HUES48 (cell line): ENCODE results near the gene CD96.
"Not testable (repeated sequence)": the region's sequence is repeated elsewhere in the genome, so short reads cannot be mapped to it uniquely, and the experiment has no call there.

Experiments
- H3K27ac ChIP-seq: one replicate; pipeline ENCODE4 v1.7.0; 2013; ENCODE audit warnings: low read depth, low read length, inconsistent platforms
- H3K27me3 ChIP-seq: 2 replicates; pipeline ENCODE4 v1.6.1; 2013; ENCODE audit warnings: mild to moderate bottlenecking, low read length; ENCODE audit not compliant: control insufficient read depth, insufficient read depth
- H3K36me3 ChIP-seq: 2 replicates; pipeline ENCODE4 v1.6.1; 2013; ENCODE audit warnings: low read length; ENCODE audit not compliant: control insufficient read depth, insufficient read depth
- H3K4me1 ChIP-seq: 2 replicates; pipeline ENCODE4 v1.6.1; 2013; ENCODE audit warnings: mild to moderate bottlenecking, low read length; ENCODE audit not compliant: control insufficient read depth, insufficient read depth
- H3K4me3 ChIP-seq: 2 replicates; pipeline ENCODE4 v1.5.1; 2013; ENCODE audit warnings: mild to moderate bottlenecking, low read depth, low read length
- H3K9ac ChIP-seq: 2 replicates; pipeline ENCODE4 v1.6.1; 2013; ENCODE audit warnings: mild to moderate bottlenecking, low read depth, low read length, moderate library complexity
- H3K9me3 ChIP-seq: 2 replicates; pipeline ENCODE4 v1.6.1; 2013; ENCODE audit warnings: low read length; ENCODE audit not compliant: control insufficient read depth, insufficient read depth

CD96 gene, protein sequence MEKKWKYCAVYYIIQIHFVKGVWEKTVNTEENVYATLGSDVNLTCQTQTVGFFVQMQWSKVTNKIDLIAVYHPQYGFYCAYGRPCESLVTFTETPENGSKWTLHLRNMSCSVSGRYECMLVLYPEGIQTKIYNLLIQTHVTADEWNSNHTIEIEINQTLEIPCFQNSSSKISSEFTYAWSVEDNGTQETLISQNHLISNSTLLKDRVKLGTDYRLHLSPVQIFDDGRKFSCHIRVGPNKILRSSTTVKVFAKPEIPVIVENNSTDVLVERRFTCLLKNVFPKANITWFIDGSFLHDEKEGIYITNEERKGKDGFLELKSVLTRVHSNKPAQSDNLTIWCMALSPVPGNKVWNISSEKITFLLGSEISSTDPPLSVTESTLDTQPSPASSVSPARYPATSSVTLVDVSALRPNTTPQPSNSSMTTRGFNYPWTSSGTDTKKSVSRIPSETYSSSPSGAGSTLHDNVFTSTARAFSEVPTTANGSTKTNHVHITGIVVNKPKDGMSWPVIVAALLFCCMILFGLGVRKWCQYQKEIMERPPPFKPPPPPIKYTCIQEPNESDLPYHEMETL

DNA sequence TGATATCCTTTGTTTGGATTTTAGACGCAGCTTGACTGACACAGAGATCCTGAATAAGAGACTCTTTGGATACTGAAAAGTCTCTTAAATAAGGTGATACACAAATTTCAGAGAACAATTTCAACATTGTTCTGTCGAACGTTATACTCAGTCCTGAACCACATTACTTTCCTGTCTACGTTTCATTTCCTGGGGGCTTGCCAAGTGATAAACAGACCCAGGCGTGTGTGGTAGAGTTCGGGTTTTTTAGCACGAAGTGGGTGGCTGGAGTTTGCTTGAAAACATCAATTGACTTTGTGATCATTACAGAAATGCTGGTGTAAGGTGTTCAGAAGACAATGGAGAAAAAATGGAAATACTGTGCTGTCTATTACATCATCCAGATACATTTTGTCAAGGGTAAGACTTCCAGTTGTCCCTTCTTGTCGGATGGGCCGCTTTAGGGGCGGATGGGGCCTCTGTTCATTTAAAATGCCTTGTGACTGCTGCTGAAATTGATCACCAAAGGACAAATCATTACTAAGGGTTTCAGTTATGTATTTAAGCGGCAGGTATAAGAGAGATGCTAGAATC, at the start of gene CD96:
TSS of gene CD96 (plus strand) at position 287 of the 573 bp plus-strand sequence. CDS start at position 339, 52 bp downstream.
- no peak within 1 kb of the TSS for H3K9ac ChIP-seq
- H3K27ac ChIP-seq = no peak within 1 kb of the TSS
- no peaks in the 10 kb centered on the region for H3K27me3 ChIP-seq
- H3K4me1 ChIP-seq = no peaks in the 10 kb centered on the region
- H3K9me3 ChIP-seq = no peaks in the 10 kb centered on the region
- H3K4me3 ChIP-seq = no peak within 1 kb of the TSS
- H3K36me3 ChIP-seq = no peaks in the 10 kb centered on the region

DNA sequence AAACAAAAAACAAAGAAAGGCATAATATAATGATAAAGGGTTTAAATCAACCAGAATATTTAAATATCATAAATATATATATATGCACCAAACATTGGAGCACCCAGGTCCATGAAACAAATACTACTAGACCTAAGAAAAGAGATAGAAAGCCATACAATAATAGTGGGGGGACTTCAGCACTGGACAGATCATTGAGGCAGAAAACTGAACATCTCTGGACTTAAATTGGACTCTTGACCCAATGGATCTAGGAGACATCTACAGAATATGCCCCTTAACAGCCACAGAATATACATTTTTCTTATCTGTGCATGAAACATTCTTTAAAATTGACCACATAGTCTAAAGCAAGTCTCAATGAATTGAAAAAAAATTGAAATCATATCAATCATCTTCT, 48.7 kb upstream of the CD96 start:
- H3K9me3 ChIP-seq = no peaks in the 10 kb centered on the region
- H3K4me3 ChIP-seq = no peak overlapping the region
- no peak overlapping the region for H3K9ac ChIP-seq
- H3K27me3 ChIP-seq = no peaks in the 10 kb centered on the region
- H3K36me3 ChIP-seq = no peaks in the 10 kb centered on the region
- H3K4me1 ChIP-seq = no peaks in the 10 kb centered on the region
- H3K27ac ChIP-seq = no peak overlapping the region

DNA sequence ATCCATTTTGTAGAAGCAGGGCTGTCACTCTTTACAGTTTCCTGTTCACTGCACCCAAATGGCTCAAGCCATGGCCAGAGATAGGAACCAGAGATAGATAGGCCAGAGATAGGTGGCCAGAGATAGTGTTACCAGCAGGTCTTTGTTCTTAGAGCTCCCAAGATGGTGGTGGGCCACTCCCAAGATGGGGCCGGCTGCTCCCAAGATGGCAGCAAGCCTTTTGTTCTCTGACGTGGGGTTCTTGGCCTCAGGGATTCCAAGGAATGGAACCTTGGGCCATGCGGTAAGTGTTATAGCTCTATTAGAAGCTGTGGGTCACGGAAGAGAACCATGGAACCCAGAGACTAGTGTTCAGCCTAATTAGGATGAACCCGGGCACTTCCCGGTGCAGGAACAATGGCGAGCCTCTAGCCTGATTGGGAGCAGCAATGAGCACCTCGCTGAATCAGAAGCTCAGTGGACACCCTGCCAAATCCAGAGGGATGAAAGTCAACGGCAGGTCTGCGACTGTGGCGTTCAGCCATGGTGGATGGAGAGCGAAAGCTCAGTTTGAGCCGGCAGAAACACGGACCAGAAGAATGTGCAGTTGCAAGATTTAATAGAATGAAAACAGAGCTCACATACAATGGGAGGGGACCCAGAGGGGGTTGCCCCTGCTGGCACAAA, 45.0 kb upstream of the CD96 start:
- no peaks in the 10 kb centered on the region for H3K4me1 ChIP-seq
- no peaks in the 10 kb centered on the region for H3K36me3 ChIP-seq
- H3K9ac ChIP-seq = no peak overlapping the region
- no peak overlapping the region for H3K4me3 ChIP-seq
- no peaks in the 10 kb centered on the region for H3K9me3 ChIP-seq
- H3K27me3 ChIP-seq = no peaks in the 10 kb centered on the region
- H3K27ac ChIP-seq = no peak overlapping the region

DNA sequence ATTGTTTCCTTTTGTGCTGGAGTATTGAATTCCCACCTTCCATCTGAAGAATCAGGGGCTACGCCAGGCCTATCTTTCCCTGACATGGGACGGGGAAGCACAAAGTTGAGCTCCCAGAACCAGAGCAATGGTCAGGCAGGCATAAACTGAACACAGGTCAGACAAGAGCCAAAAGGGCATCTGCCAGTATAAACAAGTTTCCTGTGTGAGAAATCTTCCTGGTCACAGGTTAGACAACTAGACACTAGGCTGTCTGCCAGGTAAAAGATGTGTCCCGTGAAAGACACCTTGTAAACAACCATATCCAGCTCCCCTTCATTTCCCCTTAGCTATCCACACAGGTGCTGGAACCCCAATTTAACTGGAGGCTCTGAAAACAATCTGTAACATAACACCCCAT, 44.0 kb upstream of the CD96 start:
- H3K36me3 ChIP-seq = no peaks in the 10 kb centered on the region
- no peaks in the 10 kb centered on the region for H3K4me1 ChIP-seq
- no peaks in the 10 kb centered on the region for H3K9me3 ChIP-seq
- no peaks in the 10 kb centered on the region for H3K27me3 ChIP-seq
- H3K9ac ChIP-seq = no peak overlapping the region
- no peak overlapping the region for H3K4me3 ChIP-seq
- H3K27ac ChIP-seq = no peak overlapping the region

DNA sequence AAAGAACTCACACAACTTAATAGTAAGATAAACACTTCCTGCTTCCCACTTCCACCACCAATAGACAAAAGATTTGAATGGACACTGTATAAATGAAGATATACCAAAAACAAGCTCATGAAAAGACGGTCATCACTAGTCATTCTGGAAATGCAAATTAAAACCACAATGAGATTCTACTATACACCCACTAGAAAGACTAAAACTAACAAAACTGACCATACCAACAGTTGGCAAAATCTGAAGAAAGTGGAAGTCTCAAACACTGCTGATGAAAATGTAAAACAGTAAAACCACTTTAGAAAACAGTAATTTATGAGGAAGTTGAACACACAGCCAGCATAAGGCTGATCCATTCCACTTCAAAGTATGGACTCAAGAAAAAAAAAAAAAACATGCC, 35.6 kb upstream of the CD96 start:
- Histone ChIP-seq H3K4me1 (no peaks in the 10 kb centered on the region), H3K36me3 (no peaks in the 10 kb centered on the region), H3K9me3 (no peaks in the 10 kb centered on the region), H3K27me3 (no peaks in the 10 kb centered on the region), H3K9ac (no peak overlapping the region), H3K4me3 (no peak overlapping the region), H3K27ac (no peak overlapping the region)

DNA sequence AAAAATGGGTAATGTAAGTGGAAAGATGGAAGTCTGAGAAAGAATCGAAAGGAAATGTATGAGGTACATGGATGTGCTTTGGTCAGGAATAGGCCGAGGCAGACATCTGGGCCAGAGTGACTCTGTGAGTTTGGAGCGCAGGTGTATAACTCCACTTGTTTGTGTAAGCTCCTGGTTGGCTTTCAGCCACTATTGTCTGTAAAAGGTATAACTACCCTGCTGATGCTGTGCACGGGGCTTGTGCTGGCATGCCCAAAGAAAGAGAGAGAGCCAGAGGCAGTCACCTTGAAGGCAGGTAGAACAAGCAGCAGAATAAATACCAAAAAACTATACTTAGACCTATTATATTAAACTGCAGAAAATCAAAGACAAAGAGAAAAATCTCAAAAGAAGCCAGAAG, 32.7 kb upstream of the CD96 start:
- Histone ChIP-seq H3K27me3 (no peaks in the 10 kb centered on the region), H3K9ac (no peak overlapping the region), H3K4me3 (no peak overlapping the region), H3K9me3 (no peaks in the 10 kb centered on the region), H3K36me3 (no peaks in the 10 kb centered on the region), H3K4me1 (no peaks in the 10 kb centered on the region), H3K27ac (no peak overlapping the region)

DNA sequence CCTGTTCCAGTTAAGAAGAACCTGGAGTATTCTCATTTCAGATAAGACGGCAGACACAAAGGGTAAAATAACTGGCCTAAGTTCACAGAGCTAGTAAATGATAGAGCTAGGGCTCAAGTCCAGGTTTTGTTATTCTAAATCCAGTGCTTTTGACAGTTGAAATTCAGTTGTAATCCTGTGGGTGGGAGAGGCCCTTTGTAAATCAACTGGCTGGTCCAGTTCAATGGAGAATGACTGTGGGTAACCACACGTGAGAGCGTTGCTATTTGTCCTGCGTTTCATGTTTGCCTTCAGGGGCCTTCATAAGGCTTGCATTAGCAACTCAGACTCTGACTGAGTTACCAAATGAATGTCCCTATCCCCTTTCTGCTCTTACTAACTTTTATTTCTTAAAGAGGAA, 24.2 kb upstream of the CD96 start:
- H3K27me3 ChIP-seq = no peaks in the 10 kb centered on the region
- H3K27ac ChIP-seq = no peak overlapping the region
- no peaks in the 10 kb centered on the region for H3K9me3 ChIP-seq
- H3K4me1 ChIP-seq = peaks cover 3% of the 10 kb centered on the region; the same call in 1 of the 2 replicates
- H3K36me3 ChIP-seq = no peaks in the 10 kb centered on the region
- H3K4me3 ChIP-seq = no peak overlapping the region
- H3K9ac ChIP-seq = no peak overlapping the region

DNA sequence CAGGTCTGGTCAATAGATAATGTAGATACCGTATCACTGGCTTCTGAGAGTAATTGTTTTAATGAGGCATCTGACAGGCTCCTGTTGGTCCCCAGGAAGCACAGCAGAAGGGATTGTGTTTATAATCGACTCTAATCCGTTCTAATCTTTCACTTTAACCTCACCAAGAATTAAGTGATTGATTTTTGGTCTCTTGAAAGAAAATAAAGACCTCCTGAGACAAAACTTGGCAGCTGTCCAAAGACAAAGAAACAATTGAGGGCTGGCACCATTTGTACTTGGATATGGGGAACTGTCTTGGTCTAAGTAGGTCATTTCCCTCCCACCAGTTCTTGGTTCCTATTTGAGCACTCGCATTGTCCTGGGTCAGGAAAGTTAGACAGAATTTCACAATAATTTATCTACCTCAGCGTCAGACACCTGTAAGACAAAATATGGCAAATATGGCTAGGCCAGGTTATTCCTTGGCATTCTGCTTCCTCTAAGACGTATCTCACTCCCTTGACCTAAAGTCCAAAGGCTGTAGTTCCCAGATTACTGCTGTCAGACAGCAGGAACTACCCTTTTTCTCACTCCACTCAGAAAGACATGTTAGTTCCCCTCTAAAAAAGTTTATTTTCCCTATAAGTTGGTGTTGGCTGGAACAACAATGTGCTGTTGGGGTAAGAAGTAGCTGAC, 22.7 kb upstream of the CD96 start:
- Histone ChIP-seq H3K9ac (no peak overlapping the region), H3K36me3 (no peaks in the 10 kb centered on the region), H3K4me1 (peaks cover 3% of the 10 kb centered on the region; the same call in 1 of the 2 replicates), H3K4me3 (no peak overlapping the region), H3K27ac (no peak overlapping the region), H3K27me3 (no peaks in the 10 kb centered on the region), H3K9me3 (no peaks in the 10 kb centered on the region)

DNA sequence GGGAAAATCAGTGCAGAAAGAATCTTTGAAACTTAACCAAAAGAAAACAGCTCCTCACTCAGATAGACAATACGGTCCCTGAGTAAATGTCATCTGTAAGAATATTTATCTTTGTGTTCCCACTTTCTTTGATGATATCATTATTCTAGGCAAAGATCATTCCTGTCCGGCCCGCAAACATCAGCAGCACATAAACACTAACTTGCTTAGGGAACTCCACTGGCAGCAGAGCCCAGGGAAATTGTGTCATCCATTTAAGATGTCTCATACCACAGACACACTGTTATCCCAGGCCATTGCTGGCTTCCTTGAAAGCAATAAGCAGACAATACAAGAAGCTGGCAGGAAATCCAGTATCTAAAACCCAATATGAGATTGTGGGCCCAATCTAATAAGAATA, 20.1 kb upstream of the CD96 start:
- Histone ChIP-seq H3K4me3 (no peak overlapping the region), H3K9ac (no peak overlapping the region), H3K4me1 (peaks cover 3% of the 10 kb centered on the region; the same call in 1 of the 2 replicates), H3K27me3 (no peaks in the 10 kb centered on the region), H3K36me3 (no peaks in the 10 kb centered on the region), H3K27ac (no peak overlapping the region), H3K9me3 (no peaks in the 10 kb centered on the region)

DNA sequence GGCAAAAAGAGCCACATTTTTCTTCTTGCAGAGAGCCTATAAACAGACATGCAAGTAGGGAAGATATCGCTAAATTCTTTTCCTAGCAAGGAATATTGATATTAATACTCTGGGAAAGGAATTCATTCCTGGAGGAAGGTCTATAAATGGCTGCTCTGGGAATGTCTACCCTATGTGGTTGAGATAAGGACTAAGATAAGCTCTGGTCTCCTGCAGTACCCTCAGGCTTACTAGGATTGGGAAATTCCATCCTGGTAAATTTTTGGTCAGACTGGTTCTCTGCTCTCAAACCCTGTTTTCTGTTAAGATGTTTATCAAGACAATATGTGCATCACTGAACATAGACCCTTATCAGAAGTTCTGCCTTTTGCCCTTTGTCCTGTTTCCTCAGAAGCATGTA, 17.5 kb upstream of the CD96 start:
- not testable (repeated sequence) for H3K4me3 ChIP-seq, H3K4me1 ChIP-seq, H3K36me3 ChIP-seq, H3K27ac ChIP-seq, H3K9me3 ChIP-seq, H3K9ac ChIP-seq, H3K27me3 ChIP-seq
